ENCODE measurements around the gene NTF4.

The NTF4 gene

GRCh38 chr19:49107625-49108459 lies 43.2 kb upstream of the NTF4 start:
- DNase-seq (ENCODE audit: low read depth): no peak
- no peak for TF ChIP-seq CTCF (IDR thresholded peaks at IDR 0.05; ENCODE audit: low read length, missing control alignments)
- H3K4me3 ChIP-seq (replicated peaks; ENCODE audit: low read depth, low read length): no peak overlapping the region

DNA sequence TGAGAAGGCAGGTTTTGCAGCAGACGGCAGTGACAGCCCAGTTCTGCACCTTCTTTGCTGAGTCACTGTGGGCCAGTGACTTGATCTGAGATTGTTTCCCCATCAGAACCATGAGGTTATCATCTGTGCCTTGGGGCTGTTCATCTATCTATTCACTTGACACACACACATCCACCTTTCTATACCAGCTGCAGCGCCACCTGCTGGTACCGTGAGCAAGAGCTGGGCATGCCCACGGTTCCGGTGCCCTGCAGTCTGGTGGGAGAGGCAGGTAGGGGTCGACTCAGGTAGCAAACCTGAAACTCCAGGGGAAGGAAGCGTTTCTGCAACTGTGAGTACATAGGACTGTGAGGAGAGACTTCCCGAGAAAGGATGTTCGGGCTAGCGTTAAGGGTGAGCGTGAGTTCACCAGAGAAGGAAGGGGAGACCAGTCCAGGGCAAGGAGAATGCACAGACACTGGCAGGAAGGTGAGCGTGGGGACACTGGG lies 42.1 kb upstream of the NTF4 start:
- peak; percentile 58 for DNase-seq (ENCODE audit: low read depth)
- H3K4me3 ChIP-seq (replicated peaks; ENCODE audit: low read depth, low read length): no peak overlapping the region
- TF ChIP-seq CTCF (IDR thresholded peaks at IDR 0.05; ENCODE audit: low read length, missing control alignments): peak; percentile 86

GRCh38 chr19:49104229-49104864 lies 39.7 kb upstream of the NTF4 start:
- TF ChIP-seq CTCF (IDR thresholded peaks at IDR 0.05; ENCODE audit: low read length, missing control alignments): no peak
- no peak overlapping the region for H3K4me3 ChIP-seq (replicated peaks; ENCODE audit: low read depth, low read length)
- DNase-seq (ENCODE audit: low read depth): no peak

DNA sequence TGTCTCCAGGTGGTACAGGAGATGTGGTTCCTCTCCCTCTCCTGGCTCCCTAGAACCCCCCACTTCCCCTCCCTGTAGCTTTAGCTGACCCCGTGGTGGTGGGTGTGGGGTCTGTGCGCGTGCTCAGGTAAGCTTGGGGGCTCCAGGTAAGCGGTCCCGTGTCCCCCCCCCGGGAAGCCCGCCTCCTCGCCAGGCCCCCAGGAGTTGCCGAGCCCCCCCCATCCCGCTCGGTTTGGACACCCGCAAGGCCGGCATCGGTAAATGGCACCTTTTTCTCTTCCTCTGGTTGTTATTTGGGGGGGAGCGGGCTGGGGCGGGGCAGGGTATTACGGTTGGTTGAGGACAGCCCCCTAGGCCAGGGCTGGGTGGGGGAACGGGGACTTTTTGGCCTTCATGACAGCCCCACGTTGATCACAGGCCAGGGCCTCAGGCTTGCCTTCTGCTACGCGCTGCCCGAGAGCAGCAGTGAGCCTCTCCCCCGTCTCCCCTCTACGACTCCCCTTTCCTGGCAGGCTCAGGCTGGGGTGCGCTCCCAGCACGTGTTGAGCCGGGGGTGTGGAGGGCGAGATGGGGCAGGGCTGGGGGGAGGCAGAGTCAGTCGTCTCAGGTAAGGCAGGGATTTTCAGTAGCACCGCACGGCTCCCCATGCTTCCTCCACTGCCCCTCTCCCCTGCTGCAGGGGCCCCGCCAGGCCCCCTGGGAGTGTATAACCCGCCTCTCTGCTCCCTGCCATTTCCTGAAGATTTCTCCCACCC lies 38.9 kb upstream of the NTF4 start:
- no peak for TF ChIP-seq CTCF (IDR thresholded peaks at IDR 0.05; ENCODE audit: low read length, missing control alignments)
- DNase-seq (ENCODE audit: low read depth): no peak
- H3K4me3 ChIP-seq (replicated peaks; ENCODE audit: low read depth, low read length): no peak overlapping the region

DNA sequence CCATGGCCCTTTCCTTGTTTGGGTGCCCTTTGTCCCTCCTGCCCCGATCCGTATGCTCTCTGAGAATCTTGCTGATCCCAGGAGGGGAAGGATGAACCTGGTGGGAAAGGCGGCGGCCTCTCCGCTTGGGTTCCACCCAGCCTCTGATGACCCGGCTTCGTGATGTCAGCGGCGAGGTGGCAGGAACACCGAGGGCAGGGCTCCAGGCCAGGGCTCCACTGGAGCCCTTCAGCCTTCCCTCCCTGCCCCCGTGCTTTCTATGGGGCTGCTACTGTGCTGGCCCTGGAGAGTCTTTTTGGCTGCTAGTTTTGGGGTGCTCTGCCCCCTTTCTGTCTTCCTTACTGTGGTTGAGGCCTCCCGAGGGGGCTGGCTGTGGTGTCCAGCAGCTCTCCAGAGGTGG lies 37.7 kb upstream of the NTF4 start:
- DNase-seq (ENCODE audit: low read depth): no peak
- TF ChIP-seq CTCF (IDR thresholded peaks at IDR 0.05; ENCODE audit: low read length, missing control alignments): no peak
- H3K4me3 ChIP-seq (replicated peaks; ENCODE audit: low read depth, low read length): no peak overlapping the region

GRCh38 chr19:49101160-49101559 lies 36.5 kb upstream of the NTF4 start:
- no peak overlapping the region for H3K4me3 ChIP-seq (replicated peaks; ENCODE audit: low read depth, low read length)
- no peak for TF ChIP-seq CTCF (IDR thresholded peaks at IDR 0.05; ENCODE audit: low read length, missing control alignments)
- no peak for DNase-seq (ENCODE audit: low read depth)
